Measurements from ENCODE around the gene DHRS3. TPM values are rescaled to one million over a fixed set of nuclear protein-coding genes. Genes with fewer than 3 reads are reported as not detected.
A peak's percentile ranks its signal among the peaks of the same experiment; 100 is the strongest.

DHRS3 gene
- total RNA-seq, 1 experiment from 2014 or later, result 17.7 TPM

DNA sequence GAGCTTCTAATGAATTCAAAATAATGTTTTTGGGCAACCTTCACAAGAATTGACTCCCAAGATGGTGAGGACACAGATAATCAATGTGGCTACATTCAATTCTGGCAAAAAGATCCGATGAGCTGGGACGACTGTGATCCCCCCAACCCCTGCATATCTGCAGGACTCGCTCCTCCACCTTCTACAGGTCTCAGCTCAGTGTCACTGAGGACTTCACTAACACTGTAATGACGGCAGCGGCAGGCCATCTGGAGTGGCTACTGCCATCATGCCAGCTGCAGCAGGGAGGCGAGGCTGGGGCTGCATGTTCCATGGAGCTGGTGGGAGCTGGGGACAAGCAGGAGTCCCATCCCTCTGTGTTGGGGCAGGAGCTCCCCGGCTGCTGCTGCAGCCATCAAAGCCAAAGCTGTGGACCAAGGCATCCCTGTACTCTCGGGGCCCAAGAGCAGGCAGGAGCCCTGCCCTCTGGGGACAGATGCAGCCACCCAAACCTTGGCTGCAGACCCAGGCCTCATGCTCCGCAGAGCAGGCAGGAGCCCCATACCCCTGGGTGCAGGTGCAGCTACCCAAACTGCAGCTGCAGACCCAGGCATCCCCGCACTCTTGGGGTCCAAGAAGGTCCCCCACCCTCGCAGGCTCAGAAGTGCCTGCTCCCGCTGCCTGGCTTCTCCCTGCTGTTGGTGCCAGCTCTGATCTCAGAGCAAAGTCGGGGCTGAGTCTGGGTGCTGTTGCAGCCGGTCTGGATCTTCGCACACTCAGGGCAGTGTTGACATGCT is 12.2 kb upstream of the DHRS3 start:
- Histone ChIP-seq H3K36me3 (replicated peaks; ENCODE audit: control insufficient read depth, insufficient read depth, low read length) (no peaks in the 10 kb centered on the region), H3K27me3 (ENCODE audit: control insufficient read depth, insufficient read depth, low read length) (no peaks in the 10 kb centered on the region), H3K4me3 (ENCODE audit: insufficient read depth, low read depth, low read length) (no peak overlapping the region)
- DNase-seq, result no peak

DNA sequence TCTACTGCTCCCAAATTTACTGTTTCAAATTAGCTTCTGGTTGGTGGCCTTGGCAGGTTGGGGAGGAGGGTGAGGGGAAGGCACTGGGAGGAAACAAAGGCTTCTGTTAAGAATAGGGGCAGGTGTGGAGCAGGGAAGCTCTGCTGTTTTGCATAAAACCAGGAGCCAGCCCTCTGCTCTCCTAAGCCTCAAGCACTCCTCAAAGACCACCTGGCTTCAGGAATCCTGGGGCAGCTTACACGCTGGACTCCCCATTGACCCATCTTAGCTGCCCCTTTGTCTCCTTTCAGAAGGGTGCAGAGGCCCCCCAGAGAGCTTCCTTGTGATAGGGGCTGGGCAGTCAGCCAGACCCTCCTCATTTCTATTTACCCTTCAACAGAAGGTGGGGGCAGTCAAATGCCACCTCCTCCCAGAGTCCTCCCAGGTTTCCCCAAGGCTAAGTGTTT is 11.5 kb upstream of the DHRS3 start:
- Histone ChIP-seq H3K4me3 (ENCODE audit: insufficient read depth, low read depth, low read length) (no peak overlapping the region), H3K36me3 (replicated peaks; ENCODE audit: control insufficient read depth, insufficient read depth, low read length) (no peaks in the 10 kb centered on the region), H3K27me3 (ENCODE audit: control insufficient read depth, insufficient read depth, low read length) (peaks cover under 1% of the 10 kb centered on the region; the same call in 1 of the 2 replicates)
- peak; percentile 83 for DNase-seq

DNA sequence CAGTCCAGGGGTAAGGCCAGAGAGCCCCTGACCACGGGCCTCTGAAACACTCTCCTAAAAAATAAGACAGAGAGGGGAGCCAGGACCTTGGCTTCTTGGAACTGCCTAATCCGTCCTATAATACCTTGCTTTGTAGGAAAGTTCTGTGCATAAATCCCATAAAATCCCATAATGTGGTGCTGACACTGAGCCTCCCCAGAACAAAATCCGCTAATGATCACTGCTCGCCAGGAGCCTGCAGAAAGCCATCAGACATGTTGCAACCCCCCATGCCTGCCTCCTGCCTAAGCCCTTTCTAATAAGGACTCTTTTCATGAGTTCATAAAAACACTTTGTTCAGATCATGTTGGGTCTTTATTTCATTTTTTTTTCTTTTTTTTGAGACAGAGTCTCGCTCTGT is 9.3 kb upstream of the DHRS3 start:
- no peak for DNase-seq
- no peak overlapping the region for H3K4me3 ChIP-seq (ENCODE audit: insufficient read depth, low read depth, low read length)
- no peaks in the 10 kb centered on the region for H3K36me3 ChIP-seq (replicated peaks; ENCODE audit: control insufficient read depth, insufficient read depth, low read length)
- peaks cover 1% of the 10 kb centered on the region; the same call in 1 of the 2 replicates for H3K27me3 ChIP-seq (ENCODE audit: control insufficient read depth, insufficient read depth, low read length)

DNA sequence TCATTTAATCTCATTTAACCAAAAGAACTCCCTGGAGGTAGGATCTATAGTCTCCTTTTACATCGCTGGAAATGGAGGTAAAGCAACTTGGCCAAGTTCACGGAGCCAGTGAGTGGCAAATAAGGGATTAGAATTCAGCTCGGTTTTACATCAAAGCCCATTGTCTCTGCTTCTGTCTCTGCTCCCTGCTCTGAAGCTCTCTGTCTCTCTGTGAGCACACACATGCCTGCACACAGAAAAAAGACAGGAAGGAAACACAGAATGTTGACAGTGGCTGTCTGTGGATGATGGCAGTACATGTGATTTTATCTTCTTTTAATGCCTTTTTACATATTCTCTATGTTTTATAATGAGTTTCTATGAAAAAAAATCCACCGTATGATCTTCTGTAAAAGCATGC is 8.9 kb upstream of the DHRS3 start:
- no peak overlapping the region for H3K4me3 ChIP-seq (ENCODE audit: insufficient read depth, low read depth, low read length)
- H3K36me3 ChIP-seq (replicated peaks; ENCODE audit: control insufficient read depth, insufficient read depth, low read length), result no peaks in the 10 kb centered on the region
- peaks cover 1% of the 10 kb centered on the region; the same call in 1 of the 2 replicates for H3K27me3 ChIP-seq (ENCODE audit: control insufficient read depth, insufficient read depth, low read length)
- DNase-seq, result no peak

DNA sequence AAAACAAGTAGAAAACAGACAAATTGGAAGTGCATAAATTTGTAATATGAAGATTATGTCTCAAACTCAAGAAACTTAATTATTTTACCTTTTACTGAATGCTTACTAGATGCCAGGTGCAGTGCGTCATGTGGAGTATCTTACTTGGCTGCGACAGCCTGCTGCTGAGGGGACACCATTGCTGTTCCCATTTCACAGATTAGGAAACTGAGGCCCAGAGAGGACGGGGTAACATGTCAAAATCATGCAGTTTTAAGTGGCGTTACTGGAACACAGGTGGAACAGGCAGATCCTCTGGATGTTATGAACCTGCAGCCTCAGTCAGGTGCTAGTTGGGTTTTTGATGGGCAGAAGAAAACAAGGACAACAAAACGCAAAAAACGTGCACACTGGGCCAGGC is 7.3 kb upstream of the DHRS3 start:
- DNase-seq, result no peak
- Histone ChIP-seq H3K4me3 (ENCODE audit: insufficient read depth, low read depth, low read length) (no peak overlapping the region), H3K36me3 (replicated peaks; ENCODE audit: control insufficient read depth, insufficient read depth, low read length) (no peaks in the 10 kb centered on the region), H3K27me3 (ENCODE audit: control insufficient read depth, insufficient read depth, low read length) (peaks cover 1% of the 10 kb centered on the region; the same call in 1 of the 2 replicates)

DNA sequence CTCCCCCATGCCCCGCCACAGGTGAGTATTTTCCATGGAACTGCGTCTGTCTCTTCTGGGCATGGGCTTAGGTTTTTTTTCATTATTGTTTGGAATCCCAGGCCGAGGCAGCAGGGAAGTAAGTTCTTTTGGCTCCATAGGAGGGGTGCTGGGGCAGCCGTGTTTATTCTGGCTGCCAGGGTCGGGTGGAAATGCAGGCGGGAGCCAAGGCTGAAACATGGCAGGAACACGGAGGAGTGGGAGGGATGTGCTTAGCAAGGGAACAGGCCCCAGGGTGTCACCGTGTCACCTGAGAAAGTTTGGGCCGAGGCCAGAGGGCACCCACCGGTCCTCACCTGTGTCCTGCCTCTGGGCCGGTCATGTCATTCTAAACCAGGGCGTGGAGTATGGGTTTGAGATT is 4.5 kb upstream of the DHRS3 start:
- Histone ChIP-seq H3K36me3 (replicated peaks; ENCODE audit: control insufficient read depth, insufficient read depth, low read length) (no peaks in the 10 kb centered on the region), H3K4me3 (ENCODE audit: insufficient read depth, low read depth, low read length) (no peak overlapping the region), H3K27me3 (ENCODE audit: control insufficient read depth, insufficient read depth, low read length) (peaks cover 3% of the 10 kb centered on the region; the same call in 1 of the 2 replicates)
- no peak for DNase-seq

DNA sequence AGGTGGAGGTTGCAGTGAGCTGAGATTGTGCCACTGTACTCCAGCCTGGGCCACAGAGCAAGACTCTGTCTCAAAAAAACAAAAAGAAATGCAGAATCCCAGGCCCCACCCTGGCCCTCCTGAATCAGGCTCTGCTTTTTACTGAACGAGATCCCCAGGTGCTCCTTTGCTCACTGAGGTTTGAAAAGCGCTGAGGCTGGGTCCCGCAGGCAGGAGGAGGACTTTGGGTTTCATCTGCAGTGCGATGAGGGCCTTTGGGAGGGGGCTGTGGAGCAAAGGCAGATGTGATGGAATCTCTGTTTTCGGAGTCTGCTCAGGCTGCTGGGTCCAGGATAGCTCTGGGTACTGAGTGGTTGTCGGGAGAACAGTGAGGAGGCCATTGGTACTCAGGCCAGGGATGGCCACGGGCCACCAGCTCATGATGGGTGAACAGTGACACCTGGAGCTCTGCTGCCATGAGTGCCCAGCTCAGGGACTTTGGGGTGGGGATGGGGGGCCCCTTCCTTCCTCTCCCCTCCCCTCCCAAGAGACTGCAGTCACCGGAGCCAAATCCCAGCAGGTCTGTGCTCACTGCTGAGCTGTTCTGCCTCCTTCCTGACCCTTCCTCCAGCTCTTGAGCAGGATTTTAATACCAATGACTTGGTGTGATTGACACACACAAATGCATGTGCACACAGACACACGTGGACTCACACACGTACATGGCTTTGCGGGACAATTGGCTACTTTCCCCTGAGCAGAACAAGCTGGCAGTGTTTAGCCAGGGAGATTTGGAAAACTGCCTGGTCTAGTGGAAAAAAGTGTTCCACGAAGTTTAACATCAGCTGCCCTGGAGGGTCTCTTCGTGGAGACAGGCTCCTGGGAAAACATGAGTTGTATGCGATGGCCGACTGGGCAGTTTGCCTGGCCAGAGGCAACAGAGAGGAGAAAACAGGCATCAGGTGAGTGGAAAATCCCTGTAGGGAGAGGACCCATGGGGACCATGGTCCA is 3.6 kb upstream of the DHRS3 start:
- Histone ChIP-seq H3K36me3 (replicated peaks; ENCODE audit: control insufficient read depth, insufficient read depth, low read length) (no peaks in the 10 kb centered on the region), H3K4me3 (ENCODE audit: insufficient read depth, low read depth, low read length) (no peak overlapping the region), H3K27me3 (ENCODE audit: control insufficient read depth, insufficient read depth, low read length) (peaks cover 5% of the 10 kb centered on the region; the same call in 1 of the 2 replicates)
- no peak for DNase-seq

DNA sequence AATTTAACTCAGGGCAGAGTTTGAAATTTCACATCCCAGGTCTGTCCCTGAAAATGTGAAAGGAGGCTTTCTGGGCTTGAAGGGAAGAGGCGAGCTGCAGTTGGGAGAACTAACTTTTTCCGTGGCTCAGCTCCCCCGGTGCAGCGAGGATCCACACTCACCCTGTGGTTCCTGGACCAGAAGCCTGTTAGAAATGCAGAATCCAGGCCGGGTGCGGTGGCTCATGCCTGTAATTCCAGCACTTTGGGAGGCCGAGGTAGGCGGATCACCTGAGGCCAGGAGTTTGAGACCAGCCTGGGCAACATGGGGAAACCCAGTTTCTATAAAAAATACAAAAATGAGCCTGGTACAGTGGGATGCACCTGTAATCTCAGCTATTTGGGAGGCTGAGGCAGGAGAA is 2.9 kb upstream of the DHRS3 start:
- Histone ChIP-seq H3K27me3 (ENCODE audit: control insufficient read depth, insufficient read depth, low read length) (peaks cover 5% of the 10 kb centered on the region; the same call in 1 of the 2 replicates), H3K36me3 (replicated peaks; ENCODE audit: control insufficient read depth, insufficient read depth, low read length) (no peaks in the 10 kb centered on the region), H3K4me3 (ENCODE audit: insufficient read depth, low read depth, low read length) (no peak overlapping the region)
- no peak for DNase-seq

DNA sequence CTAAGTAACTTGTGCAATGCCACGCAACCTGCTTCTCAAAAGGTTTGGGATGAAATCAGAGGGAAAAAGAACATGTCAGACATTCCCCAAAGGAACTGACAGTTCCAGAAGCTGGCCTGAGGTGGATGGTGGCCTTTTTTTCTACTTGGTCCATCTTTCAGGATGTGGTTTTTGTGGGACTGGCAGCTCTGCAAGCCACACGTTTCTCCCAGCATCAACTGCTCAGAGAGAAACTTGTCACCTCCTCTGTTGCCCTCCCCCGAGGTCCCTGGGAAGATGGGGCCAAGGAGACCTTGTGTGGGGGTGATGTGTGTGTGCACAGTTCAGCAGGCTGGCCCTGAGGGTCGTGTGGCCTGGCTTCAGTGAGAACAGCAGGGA is 2.5 kb upstream of the DHRS3 start:
- Histone ChIP-seq H3K4me3 (ENCODE audit: insufficient read depth, low read depth, low read length) (no peak overlapping the region), H3K36me3 (replicated peaks; ENCODE audit: control insufficient read depth, insufficient read depth, low read length) (no peaks in the 10 kb centered on the region), H3K27me3 (ENCODE audit: control insufficient read depth, insufficient read depth, low read length) (peaks cover 5% of the 10 kb centered on the region; the same call in 1 of the 2 replicates)
- no peak for DNase-seq

DNA sequence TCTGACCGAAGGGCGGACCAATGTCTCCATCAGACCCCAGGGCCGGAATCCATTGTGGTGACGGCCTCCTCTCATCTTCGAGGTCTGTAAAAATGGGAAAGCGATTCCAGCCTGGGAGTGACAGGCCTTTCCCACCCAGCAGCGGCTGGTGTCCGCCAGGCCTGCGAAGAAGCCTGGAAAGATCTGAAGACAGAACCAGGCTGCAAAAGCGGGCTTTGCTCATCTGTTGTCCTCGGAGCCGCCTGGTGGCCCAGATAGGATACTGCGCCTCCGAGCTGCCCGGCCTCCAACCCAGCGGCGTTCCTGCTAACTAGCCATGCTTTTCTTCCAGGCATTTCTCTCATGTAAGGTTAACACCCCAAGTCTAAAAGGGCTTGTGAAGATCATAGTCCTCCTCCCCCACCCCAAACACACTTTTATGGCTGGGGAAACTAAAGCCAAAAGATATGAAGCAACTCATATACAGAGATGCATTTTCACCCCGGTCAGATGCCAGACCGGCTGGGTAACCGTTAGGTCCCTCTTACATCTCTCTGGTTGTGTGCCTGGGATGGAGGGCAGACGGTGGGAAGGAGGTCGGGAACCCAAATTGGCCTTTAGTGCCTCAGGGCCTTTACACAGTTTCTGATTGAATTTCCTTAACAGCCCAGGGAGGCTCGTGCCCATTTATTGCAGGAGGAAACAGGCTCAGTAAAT is 1.9 kb upstream of the DHRS3 start:
- Histone ChIP-seq H3K4me3 (ENCODE audit: insufficient read depth, low read depth, low read length) (peak overlapping the region; percentile 58), H3K36me3 (replicated peaks; ENCODE audit: control insufficient read depth, insufficient read depth, low read length) (no peaks in the 10 kb centered on the region), H3K27me3 (ENCODE audit: control insufficient read depth, insufficient read depth, low read length) (peaks cover 5% of the 10 kb centered on the region; the same call in 1 of the 2 replicates)
- DNase-seq, result peak; percentile 86

DNA sequence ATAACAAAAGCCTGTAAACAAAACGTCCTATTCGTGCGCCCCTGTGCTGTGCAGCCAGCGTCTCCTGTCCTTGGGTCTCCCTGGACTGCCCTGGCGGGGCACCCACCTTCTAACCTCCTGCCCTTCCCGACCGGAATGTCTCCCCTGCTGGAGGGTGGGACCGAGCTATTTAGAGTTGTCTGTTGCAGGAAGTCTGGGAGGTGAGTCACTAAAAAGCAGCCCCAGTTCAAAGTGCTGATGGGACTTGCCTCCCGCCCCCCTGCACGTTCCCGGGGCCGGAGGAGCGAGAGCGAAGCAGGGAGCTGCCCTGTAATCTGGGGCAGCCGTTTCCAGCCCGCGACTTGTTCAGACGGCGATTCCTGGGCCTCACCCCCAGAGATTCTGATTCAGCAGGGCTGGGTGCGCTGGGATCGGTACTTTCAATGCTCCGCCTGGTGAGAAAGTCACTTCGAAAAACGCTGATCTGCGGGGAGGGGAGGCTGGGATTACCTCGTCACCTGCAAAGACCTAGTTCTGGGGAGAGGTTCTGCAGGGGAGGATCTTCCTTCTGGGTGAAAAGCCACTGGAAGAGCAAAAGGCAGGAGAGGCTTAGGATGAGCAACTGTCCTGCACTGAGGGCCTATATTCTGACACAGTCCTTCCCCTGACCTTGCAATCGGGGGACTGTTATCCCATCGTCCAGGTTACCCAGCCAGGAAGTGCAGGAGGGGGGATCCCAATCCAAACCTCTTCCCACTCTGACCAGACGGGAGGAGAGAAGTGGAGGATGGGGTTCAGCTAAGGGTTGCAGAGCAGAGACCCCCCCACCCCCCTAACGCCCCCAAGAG is 1.2 kb upstream of the DHRS3 start:
- peak overlapping the region; percentile 58 for H3K4me3 ChIP-seq (ENCODE audit: insufficient read depth, low read depth, low read length)
- DNase-seq, result peak; percentile 88
- H3K36me3 ChIP-seq (replicated peaks; ENCODE audit: control insufficient read depth, insufficient read depth, low read length), result no peaks in the 10 kb centered on the region
- peaks cover 4% of the 10 kb centered on the region; the same call in 1 of the 2 replicates for H3K27me3 ChIP-seq (ENCODE audit: control insufficient read depth, insufficient read depth, low read length)

DNA sequence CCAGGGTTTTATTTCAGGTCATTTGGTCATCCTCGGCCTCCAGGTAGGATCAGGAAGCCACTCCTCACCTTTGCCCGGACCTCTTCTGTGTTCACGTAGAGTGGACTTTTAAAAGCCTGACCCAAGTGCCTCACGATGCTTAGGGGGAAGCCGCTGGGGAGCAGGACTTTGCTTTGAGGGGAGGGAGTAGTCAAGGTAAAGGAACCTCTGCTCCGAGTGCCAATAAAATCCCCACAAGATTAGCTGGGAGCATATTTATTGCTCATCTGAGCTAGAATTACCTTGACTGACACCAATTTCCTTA is 603 bp upstream of the DHRS3 start:
- H3K4me3 ChIP-seq (ENCODE audit: insufficient read depth, low read depth, low read length), result peak overlapping the region; percentile 58
- DNase-seq, result no peak
- peaks cover 4% of the 10 kb centered on the region; the same call in 1 of the 2 replicates for H3K27me3 ChIP-seq (ENCODE audit: control insufficient read depth, insufficient read depth, low read length)
- H3K36me3 ChIP-seq (replicated peaks; ENCODE audit: control insufficient read depth, insufficient read depth, low read length), result no peaks in the 10 kb centered on the region

DNA sequence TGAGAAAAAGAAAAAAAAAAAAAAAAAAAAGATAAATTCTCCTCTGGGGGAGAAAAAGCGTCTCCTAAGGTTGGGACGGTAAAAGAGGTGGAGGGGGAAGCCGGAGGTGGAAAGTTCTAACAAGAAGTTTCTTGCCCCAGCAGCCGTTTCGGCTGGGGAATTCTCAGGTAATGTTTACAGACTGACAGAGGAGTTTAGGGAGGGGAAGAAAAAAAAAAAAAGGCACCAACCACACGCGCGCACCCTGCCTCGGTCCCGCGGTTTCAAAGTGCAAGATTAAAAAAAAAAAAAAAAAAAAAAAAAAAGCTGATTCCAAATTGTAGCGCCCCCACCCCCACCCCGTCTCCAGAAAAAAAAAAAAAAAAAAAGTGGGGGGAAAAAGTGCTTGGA is 504 bp downstream of the DHRS3 start:
- no peak for DNase-seq
- Histone ChIP-seq H3K4me3 (ENCODE audit: insufficient read depth, low read depth, low read length) (peak overlapping the region; percentile 58), H3K27me3 (ENCODE audit: control insufficient read depth, insufficient read depth, low read length) (peaks cover 4% of the 10 kb centered on the region; the same call in 1 of the 2 replicates), H3K36me3 (replicated peaks; ENCODE audit: control insufficient read depth, insufficient read depth, low read length) (no peaks in the 10 kb centered on the region)

Measured in H7 (cell line).